HG03135 (cell line): ENCODE results near the gene PTPRK.

Source experiments
- ATAC-seq: cut with Tn5 transposase; IDR thresholded peaks from one replicate; pipeline ENCODE4 v1.9.1; 2021; ENCODE audit warnings: mild to moderate bottlenecking, moderate library complexity; ENCODE audit not compliant: unreplicated experiment

Gene PTPRK

DNA sequence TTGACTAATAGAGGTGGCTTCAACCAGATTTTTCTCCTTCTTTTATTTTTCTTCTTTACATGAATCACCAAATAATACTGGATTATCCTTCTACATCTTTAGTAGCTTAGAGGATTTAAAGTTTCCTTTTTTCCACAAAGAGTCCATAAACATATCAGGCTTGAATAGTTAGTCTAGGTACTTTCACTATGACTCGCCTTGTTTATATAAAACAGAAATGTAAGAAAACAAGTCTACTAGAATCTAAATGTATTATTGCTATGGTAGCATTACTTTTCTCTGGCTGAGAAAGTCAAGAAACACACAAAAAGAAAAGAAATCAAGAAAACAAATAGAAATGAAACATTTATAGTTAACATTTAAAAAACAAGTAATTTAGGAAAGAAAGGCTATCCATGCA lies 215.2 kb downstream of the PTPRK start:
- ATAC-seq, result no peak

GRCh38 chr6:128303870-128304269 lies 216.5 kb downstream of the PTPRK start:
- ATAC-seq, result no peak

GRCh38 chr6:128302942-128303341 lies 217.5 kb downstream of the PTPRK start:
- no peak for ATAC-seq

GRCh38 chr6:128295670-128296069 lies 224.7 kb downstream of the PTPRK start:
- ATAC-seq, result no peak

GRCh38 chr6:128290221-128290620 lies 230.2 kb downstream of the PTPRK start:
- peak; percentile 65 for ATAC-seq

DNA sequence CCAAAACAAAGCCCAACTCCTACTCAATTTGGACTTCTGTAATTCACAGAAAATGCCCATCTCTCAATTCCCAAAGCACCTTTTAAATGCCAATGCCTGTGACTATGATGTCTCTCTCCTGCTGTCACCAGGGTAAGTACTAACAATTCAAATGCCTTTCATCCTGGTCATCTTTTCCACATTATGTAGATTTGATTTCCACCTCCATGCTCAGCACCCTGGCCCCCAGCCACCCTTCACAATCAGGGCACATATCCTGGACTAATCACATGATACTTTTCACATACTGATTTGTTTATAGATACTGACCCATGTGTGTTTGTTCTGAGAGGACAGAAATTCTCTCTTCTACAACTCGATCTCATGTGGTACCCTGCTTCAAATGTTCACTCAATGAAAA lies 236.3 kb downstream of the PTPRK start:
- ATAC-seq, result no peak

GRCh38 chr6:128282961-128283360 lies 237.4 kb downstream of the PTPRK start:
- ATAC-seq, result no peak

GRCh38 chr6:128280960-128281359 lies 239.4 kb downstream of the PTPRK start:
- ATAC-seq, result no peak

GRCh38 chr6:128280066-128280465 lies 240.3 kb downstream of the PTPRK start:
- ATAC-seq, result no peak

DNA sequence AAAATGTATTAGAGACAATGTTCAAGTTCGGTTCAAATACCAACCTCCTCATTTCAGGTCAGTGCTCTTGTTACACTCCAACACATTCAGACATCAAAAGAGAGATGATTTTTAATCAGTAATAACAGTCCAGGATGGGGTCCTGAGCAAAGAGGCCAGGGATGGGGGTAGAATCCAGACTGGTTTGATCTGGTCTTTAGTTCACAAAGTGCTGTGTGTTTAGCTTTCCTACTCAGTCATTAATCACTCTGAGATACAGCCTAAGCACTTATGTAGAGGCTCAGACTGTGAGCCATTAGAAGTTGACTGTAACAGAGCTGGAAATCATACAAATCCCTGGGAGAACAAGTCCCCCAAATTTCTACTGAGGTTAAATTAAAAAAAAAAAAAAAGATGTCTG lies 241.6 kb downstream of the PTPRK start:
- ATAC-seq, result no peak

DNA sequence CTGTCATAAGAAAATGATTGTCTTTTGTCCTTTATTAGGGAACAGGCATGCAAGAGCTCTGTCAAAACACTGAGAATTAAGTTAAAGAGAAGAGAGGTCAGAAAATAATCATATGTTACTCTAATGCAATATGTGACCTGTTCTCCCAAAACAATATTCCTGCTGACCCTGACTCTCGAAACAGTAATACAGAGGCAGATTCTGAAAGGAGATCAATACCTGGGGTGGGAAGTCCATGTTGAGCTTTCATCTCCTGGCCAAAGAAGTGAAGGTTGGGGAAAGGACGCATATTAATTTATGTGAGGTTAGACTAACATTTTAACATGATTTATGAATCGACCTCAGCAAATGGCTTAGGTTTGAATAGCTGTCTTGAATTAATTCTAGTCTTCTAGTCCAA lies 243.0 kb downstream of the PTPRK start:
- no peak for ATAC-seq

- ATAC-seq, result no peak
These were observed 244.1 kb downstream of the PTPRK start for GRCh38 chr6:128276311-128276710.

DNA sequence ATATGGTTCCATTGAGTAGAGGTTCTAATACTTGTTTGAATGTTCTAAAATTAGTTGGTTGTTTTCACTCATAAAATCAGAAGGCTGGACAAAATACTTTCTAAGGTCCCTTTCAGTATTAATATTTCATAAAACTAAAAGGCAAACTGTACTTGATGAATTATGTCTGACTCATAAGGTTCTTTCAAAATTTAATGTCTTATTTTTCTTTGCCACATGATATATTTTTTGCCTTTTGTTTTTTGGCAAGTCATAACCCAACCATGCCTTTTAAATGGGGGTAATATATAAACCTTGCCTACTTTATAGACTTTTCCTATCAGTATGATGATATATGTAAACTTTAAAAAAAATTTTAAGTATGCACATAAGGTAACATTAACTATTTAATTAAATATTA lies 244.7 kb downstream of the PTPRK start:
- ATAC-seq, result no peak

GRCh38 chr6:128275030-128275429 lies 245.4 kb downstream of the PTPRK start:
- ATAC-seq, result no peak

DNA sequence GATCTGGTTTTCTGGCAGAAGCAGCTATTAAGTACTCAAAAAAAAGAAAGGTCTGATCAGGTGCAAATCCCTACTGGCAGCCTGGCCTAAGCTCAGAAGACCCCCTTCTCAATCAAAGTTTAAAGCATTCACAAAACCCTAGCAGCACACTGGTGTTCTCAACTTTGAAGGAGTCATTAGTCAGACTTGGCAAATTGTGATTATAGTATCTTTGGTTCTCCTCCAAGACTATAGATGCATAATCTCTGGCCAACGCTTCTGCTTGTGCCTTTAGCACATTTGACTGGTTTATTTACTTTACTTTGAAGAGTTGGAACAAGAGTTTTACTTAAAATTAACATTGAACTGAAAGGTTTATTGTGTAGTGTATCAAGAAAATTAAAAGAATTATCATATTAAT lies 248.9 kb downstream of the PTPRK start:
- no peak for ATAC-seq

GRCh38 chr6:128271011-128271410 lies 249.4 kb downstream of the PTPRK start:
- ATAC-seq, result no peak

DNA sequence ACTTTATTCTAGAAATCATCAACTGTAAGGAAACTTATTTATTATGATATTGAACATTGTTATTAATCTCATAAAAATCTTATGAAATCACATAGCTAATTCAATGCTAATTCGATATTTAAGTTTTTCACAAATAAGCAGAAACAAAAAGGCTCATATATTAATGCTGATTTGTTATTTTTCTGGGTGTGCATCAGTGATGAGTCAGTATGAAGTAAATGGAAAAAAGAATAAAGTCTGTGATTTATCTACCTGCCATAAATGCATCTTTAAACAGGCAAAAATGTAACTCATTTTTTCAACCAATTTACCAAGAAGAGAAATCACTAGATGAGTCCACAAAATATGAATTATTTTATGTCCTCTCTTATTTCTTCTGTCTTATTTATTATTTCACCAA lies 253.5 kb downstream of the PTPRK start:
- ATAC-seq, result no peak

DNA sequence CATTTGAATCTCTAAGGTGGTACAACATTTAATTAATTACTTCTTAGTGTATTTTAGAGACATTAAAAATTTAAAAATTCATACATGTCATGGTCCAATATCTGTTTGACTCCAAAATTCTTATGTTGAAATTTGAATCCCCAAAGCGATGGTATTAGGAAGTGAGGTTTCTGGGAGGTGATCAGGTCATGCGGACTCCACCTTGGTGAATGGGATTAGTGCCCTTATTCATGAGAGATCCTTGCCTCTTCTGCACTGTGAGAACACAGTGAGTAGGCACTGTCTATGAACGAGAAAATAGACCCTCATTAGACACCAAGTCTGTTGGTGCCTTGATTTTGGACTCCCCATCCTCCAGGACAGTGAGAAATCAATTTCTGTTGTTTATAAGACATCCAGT lies 254.7 kb downstream of the PTPRK start:
- no peak for ATAC-seq

DNA sequence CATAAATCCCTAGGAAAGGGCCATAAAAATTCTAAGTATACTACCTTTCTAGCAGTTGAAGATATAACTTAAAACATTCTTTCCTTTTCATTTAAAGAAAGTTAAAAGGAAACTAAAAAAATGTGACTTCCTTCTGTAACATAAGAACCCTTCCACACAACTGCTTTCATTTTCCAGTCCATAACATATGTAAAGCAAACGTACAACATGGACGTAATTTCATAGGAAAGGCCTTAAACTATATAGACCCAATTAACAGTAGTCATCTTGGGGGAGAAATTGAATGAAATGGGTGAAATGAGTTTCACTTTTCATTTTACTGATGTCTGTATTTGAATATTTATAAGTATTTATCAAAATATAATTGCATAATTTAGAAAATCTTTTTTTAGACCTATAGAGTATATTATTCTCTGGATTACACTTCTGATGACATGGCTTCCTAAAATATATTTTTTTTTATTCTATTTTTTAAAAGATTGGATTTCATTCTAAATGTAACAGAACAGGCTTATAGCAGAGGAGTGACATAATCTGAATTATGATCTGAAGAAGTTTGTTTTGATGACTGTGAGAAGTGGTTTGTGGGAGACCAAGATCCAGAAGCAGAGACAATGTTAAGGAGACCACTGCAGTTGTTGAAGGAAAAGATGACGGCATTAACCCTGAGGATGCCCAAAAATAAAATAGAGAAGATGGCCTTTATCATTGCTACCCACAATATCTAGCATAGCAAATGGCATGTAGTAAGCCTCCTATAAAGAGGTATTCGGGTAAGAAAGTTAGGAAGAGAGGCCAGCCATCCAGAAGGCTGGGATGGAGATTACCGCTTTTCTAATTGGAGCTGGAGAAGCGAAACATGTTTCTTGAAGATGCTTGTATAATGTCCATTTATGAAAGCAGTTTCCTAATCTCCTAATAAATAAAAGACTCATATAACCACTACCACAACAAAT lies 260.4 kb downstream of the PTPRK start:
- ATAC-seq, result peak; percentile 49

DNA sequence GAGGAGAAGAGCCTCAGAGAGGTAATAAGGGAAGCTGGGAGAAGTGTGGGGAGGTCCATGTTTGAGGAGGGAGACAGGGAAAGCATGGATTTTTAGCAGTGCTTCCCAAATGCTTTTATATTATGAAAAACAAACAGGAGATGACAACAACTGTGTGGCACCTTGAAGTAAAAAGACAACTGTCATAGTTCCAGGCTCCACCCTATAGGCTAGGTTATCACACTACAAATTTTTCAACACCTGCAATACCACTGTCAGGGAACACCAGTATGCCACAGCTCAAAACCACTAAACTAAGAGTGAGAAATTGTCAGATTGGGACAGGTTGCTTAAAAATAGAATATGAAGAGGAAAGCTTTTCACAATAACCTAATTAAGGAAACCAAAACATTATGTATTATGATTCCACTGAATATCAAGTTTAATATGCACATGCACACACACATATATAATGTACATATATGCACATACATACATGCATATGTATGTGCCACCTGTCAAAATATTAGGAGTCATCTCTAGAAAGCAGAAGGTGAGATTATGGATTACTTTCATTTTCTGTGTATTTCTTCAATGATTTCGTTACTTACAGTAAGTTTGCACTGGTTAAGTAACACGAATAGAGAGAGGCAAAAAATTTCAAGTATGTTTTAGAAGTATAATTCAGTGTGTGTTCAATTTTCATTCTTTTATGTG lies 261.2 kb downstream of the PTPRK start:
- peak; percentile 98 for ATAC-seq

DNA sequence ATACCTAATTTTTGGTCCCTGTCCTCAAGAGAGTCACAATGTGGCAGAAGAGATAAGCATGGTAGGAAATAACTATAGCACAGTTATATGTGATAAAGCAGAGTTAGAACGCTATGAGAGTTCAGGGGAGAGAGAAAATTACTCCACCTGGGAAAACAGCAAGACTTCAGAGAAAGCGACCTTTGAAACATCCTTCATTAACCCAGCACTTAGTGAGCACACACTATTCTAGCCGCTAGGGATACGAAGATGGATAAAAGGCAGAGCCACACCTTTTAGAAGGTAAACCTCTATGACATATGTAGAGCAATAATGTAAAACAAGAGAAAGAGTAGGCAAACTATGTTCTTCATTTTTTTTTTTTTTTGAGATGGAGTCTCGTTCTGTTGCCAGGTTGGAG lies 264.3 kb downstream of the PTPRK start:
- ATAC-seq, result no peak
